Lower lobe of right lung (tissue), 2 donors: ENCODE measurements around the gene CCDC107. TPM values are rescaled to one million over a fixed set of nuclear protein-coding genes. Genes with fewer than 3 reads are reported as not detected.

ENCODE experiments used
- ATAC-seq, 2 donors: fragments of 200-7000 bp; cut with Tn5 transposase; one replicate each; pipeline ENCODE4 v1.9.1; 2020 to 2022; ENCODE audit warnings: mild to moderate bottlenecking in 2 of 2, moderate library complexity in 2 of 2
- DNase-seq: peaks from one replicate; pipeline ENCODE4 v3.0.0-alpha.2; 2020
- H3K27ac ChIP-seq: fragments of 200-600 bp; one replicate; pipeline ENCODE4 v1.8.0; 2022
- H3K27me3 ChIP-seq: fragments of 200-600 bp; one replicate; pipeline ENCODE4 v1.8.0; 2022; ENCODE audit warnings: low read depth
- H3K36me3 ChIP-seq: fragments of 200-600 bp; one replicate; pipeline ENCODE4 v1.8.0; 2022; ENCODE audit warnings: mild to moderate bottlenecking
- H3K4me1 ChIP-seq: fragments of 200-600 bp; one replicate; pipeline ENCODE4 v1.8.0; 2022
- H3K4me3 ChIP-seq: fragments of 200-600 bp; one replicate; pipeline ENCODE4 v1.8.0; 2022; ENCODE audit warnings: mild to moderate bottlenecking
- H3K9me3 ChIP-seq: fragments of 200-600 bp; one replicate; pipeline ENCODE4 v1.8.0; 2022
- intact Hi-C: fragments of 100-400 bp; cut with DNase I; formaldehyde crosslinking; loops from one replicate; pipeline ENCODE4 v1.11.0; 2022
- total RNA-seq: library from RNA; stranded (reverse); fragmentation: NEBNext Ultra II Directional; extraction: Animal tissue kit (Norgen Biotek cat#: 25700); gene quantifications from one replicate; pipeline ENCODE4 v1.2.1, GENCODE V29; 2021
- TF ChIP-seq, protein P1 (sequence below): fragments of 200-600 bp; IDR thresholded peaks from one replicate; pipeline ENCODE4 v1.8.0; 2022; ENCODE audit warnings: antibody characterized with exemption, mild to moderate bottlenecking
- donor health status: DM: no; HTN: yes; CAD: no; lungs with severe emphysema.

CCDC107 gene
- total RNA-seq, 1 donor from 2014 or later = 28.9 TPM

DNA sequence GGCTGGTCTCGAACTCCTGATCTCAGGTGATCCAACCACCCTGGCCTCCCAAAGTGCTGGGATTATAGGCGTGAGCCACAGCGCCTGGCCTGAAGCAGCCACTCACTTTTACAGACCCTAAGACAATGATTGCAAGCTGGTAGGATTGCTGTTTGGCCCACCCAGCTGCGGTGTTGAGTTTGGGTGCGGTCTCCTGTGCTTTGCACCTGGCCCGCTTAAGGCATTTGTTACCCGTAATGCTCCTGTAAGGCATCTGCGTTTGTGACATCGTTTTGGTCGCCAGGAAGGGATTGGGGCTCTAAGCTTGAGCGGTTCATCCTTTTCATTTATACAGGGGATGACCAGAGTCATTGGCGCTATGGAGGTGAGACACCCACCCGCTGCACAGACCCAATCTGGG, 17.1 kb downstream of the CCDC107 start:
- Histone ChIP-seq H3K27ac (no peak overlapping the region), H3K27me3 (peaks cover 3% of the 10 kb centered on the region), H3K4me1 (peaks cover 10% of the 10 kb centered on the region), H3K4me3 (peak overlapping the region; percentile 61), H3K9me3 (no peaks in the 10 kb centered on the region), H3K36me3 (no peaks in the 10 kb centered on the region)
- peak in 1 of 2 donors; percentile 10 for ATAC-seq
- intact Hi-C loops = no loop called here
- no peak for DNase-seq
- TF ChIP-seq, protein P1, sequence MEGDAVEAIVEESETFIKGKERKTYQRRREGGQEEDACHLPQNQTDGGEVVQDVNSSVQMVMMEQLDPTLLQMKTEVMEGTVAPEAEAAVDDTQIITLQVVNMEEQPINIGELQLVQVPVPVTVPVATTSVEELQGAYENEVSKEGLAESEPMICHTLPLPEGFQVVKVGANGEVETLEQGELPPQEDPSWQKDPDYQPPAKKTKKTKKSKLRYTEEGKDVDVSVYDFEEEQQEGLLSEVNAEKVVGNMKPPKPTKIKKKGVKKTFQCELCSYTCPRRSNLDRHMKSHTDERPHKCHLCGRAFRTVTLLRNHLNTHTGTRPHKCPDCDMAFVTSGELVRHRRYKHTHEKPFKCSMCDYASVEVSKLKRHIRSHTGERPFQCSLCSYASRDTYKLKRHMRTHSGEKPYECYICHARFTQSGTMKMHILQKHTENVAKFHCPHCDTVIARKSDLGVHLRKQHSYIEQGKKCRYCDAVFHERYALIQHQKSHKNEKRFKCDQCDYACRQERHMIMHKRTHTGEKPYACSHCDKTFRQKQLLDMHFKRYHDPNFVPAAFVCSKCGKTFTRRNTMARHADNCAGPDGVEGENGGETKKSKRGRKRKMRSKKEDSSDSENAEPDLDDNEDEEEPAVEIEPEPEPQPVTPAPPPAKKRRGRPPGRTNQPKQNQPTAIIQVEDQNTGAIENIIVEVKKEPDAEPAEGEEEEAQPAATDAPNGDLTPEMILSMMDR = no peak

GRCh38 chr9:35675732-35676392, 17.8 kb downstream of the CCDC107 start:
- Histone ChIP-seq H3K4me3 (peak overlapping the region; percentile 61), H3K4me1 (peaks cover 10% of the 10 kb centered on the region), H3K27me3 (peaks cover 3% of the 10 kb centered on the region), H3K36me3 (no peaks in the 10 kb centered on the region), H3K27ac (peak overlapping the region; percentile 11), H3K9me3 (no peaks in the 10 kb centered on the region)
- intact Hi-C loops = no loop called here
- peak; percentile 55 for DNase-seq
- TF ChIP-seq, protein P1 = no peak
- ATAC-seq = peak; percentile 65 to 75

DNA sequence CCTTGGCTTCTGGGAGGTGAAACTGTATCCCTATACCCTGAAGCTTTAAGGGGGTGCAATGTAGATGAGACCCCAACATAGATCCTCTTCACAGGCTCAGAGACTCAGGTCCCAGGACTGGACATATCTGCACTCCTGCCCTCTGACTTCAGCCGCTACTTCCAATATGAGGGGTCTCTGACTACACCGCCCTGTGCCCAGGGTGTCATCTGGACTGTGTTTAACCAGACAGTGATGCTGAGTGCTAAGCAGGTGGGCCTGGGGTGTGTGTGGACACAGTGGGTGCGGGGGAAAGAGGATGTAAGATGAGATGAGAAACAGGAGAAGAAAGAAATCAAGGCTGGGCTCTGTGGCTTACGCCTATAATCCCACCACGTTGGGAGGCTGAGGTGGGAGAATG, 21.0 kb downstream of the CCDC107 start:
- DNase-seq = no peak
- TF ChIP-seq, protein P1 = no peak

GRCh38 chr9:35679766-35680330, 21.8 kb downstream of the CCDC107 start:
- TF ChIP-seq, protein P1 = no peak
- no peaks in the 10 kb centered on the region for H3K9me3 ChIP-seq
- H3K4me3 ChIP-seq = no peak overlapping the region
- intact Hi-C loops = no loop called here
- H3K4me1 ChIP-seq = peaks cover 21% of the 10 kb centered on the region
- H3K27me3 ChIP-seq = peaks cover 3% of the 10 kb centered on the region
- no peak overlapping the region for H3K27ac ChIP-seq
- DNase-seq (no peak), ATAC-seq (no peak)
- H3K36me3 ChIP-seq = peaks cover 2% of the 10 kb centered on the region

More for the DNA sequence above, 21.0 kb downstream of the CCDC107 start:
- H3K27me3 ChIP-seq = peaks cover 3% of the 10 kb centered on the region
- ATAC-seq = no peak
- no peaks in the 10 kb centered on the region for H3K9me3 ChIP-seq
- intact Hi-C loops = no loop called here
- H3K4me1 ChIP-seq = peaks cover 21% of the 10 kb centered on the region
- H3K27ac ChIP-seq = no peak overlapping the region
- no peak overlapping the region for H3K4me3 ChIP-seq
- H3K36me3 ChIP-seq = no peaks in the 10 kb centered on the region

GRCh38 chr9:35680331-35681105, 22.4 kb downstream of the CCDC107 start:
- no peak overlapping the region for H3K27ac ChIP-seq
- peaks cover 18% of the 10 kb centered on the region for H3K4me1 ChIP-seq
- TF ChIP-seq, protein P1 = no peak
- intact Hi-C loops = no loop called here
- no peak overlapping the region for H3K4me3 ChIP-seq
- ATAC-seq = no peak
- no peaks in the 10 kb centered on the region for H3K9me3 ChIP-seq
- peaks cover 3% of the 10 kb centered on the region for H3K27me3 ChIP-seq
- no peak for DNase-seq
- peaks cover 8% of the 10 kb centered on the region for H3K36me3 ChIP-seq
